Mesenchymal stem cell (in vitro differentiated cells and primary cell): Measurements from ENCODE around the gene DBNDD1.

Experiments
- DNase-seq: peaks from one replicate; pipeline ENCODE4 v3.0.0-alpha.2; 2013
- H2AFZ ChIP-seq: one replicate; pipeline ENCODE4 v1.6.1; 2013; ENCODE audit warnings: low read depth, mild to moderate bottlenecking, control low read depth, inconsistent platforms, low read length, moderate library complexity
- H2AK5ac ChIP-seq: 2 replicates; pipeline ENCODE4 v1.6.1; 2013; ENCODE audit warnings: low read length, moderate library complexity, mild to moderate bottlenecking, inconsistent platforms; ENCODE audit not compliant: severe bottlenecking
- H2BK120ac ChIP-seq: one replicate; pipeline ENCODE4 v1.6.1; 2013; ENCODE audit warnings: low read depth, mild to moderate bottlenecking, inconsistent platforms, low read length, moderate library complexity
- H2BK12ac ChIP-seq, 2 experiments: one replicate each; pipeline ENCODE4 v1.6.1; 2013; ENCODE audit warnings: inconsistent platforms in 2 of 2, low read length in 2 of 2, mild to moderate bottlenecking in 2 of 2, moderate library complexity in 2 of 2, control low read depth in 1 of 2
- H2BK15ac ChIP-seq: one replicate; pipeline ENCODE4 v1.6.1; 2013; ENCODE audit warnings: mild to moderate bottlenecking, low read depth, inconsistent platforms; ENCODE audit not compliant: poor library complexity, severe bottlenecking
- H2BK5ac ChIP-seq: 2 replicates; pipeline ENCODE4 v1.6.1; 2013; ENCODE audit warnings: low read depth, mild to moderate bottlenecking, low read length, control low read depth, inconsistent platforms; ENCODE audit not compliant: poor library complexity, severe bottlenecking
- H3K14ac ChIP-seq, 2 experiments: one replicate each; pipeline ENCODE4 v1.6.1; 2013; ENCODE audit warnings: inconsistent platforms in 2 of 2, low read length in 2 of 2, control low read depth in 1 of 2, mild to moderate bottlenecking in 1 of 2, moderate library complexity in 1 of 2
- H3K18ac ChIP-seq, 2 experiments: one replicate each; pipeline ENCODE4 v1.6.1; 2013; ENCODE audit warnings: inconsistent platforms in 2 of 2, low read length in 2 of 2, control low read depth in 1 of 2, low read depth in 1 of 2, mild to moderate bottlenecking in 1 of 2
- H3K23ac ChIP-seq, 2 experiments: one replicate each; pipeline ENCODE4 v1.6.1; 2013; ENCODE audit warnings: inconsistent platforms in 2 of 2, low read length in 2 of 2, mild to moderate bottlenecking in 2 of 2, moderate library complexity in 2 of 2, control low read depth in 1 of 2
- H3K27ac ChIP-seq: 2 replicates; pipeline ENCODE4 v1.5.1; 2013; ENCODE audit warnings: mild to moderate bottlenecking, moderate library complexity, low read length, control low read depth, inconsistent platforms; ENCODE audit not compliant: poor library complexity, severe bottlenecking
- H3K27me3 ChIP-seq, 2 experiments: 2 replicates each; pipeline versions ENCODE4 v1.6.1 to v1.7.0; 2013; ENCODE audit warnings: low read length in 2 of 2, mild to moderate bottlenecking in 2 of 2, moderate library complexity in 2 of 2, control low read depth in 1 of 2, inconsistent platforms in 1 of 2; ENCODE audit not compliant: control insufficient read depth in 1 of 2, insufficient read depth in 1 of 2
- H3K36me3 ChIP-seq, 2 experiments: 2 replicates each; pipeline versions ENCODE4 v1.6.1 to v1.7.0; 2013; ENCODE audit warnings: low read length in 2 of 2, control low read depth in 1 of 2, inconsistent platforms in 1 of 2, low read depth in 1 of 2, mild to moderate bottlenecking in 1 of 2; ENCODE audit not compliant: insufficient read depth in 2 of 2, control insufficient read depth in 1 of 2
- H3K4ac ChIP-seq, 2 experiments: one replicate each; pipeline ENCODE4 v1.6.1; 2013; ENCODE audit warnings: inconsistent platforms in 2 of 2, low read length in 2 of 2, mild to moderate bottlenecking in 2 of 2, moderate library complexity in 2 of 2, control low read depth in 1 of 2, low read depth in 1 of 2
- H3K4me1 ChIP-seq: 2 replicates; pipeline ENCODE4 v1.6.1; 2013; ENCODE audit warnings: low read depth, low read length, control low read depth; ENCODE audit not compliant: control insufficient read depth, insufficient read depth
- H3K4me2 ChIP-seq: 2 replicates; pipeline ENCODE4 v1.6.1; 2013; ENCODE audit warnings: low read length, mild to moderate bottlenecking, inconsistent platforms; ENCODE audit not compliant: poor library complexity, severe bottlenecking
- H3K4me3 ChIP-seq, 2 experiments: 2 replicates each; pipeline versions ENCODE4 v1.5.1 to v1.7.0; 2013; ENCODE audit warnings: low read length in 2 of 2, mild to moderate bottlenecking in 2 of 2, control low read depth in 1 of 2, low read depth in 1 of 2; ENCODE audit not compliant: insufficient read depth in 1 of 2
- H3K79me1 ChIP-seq: replicated peaks from 2 replicates; pipeline ENCODE4 v1.6.1; 2013; ENCODE audit warnings: mild to moderate bottlenecking, control low read depth, low read length, inconsistent platforms; ENCODE audit not compliant: poor library complexity, severe bottlenecking
- H3K9ac ChIP-seq: 2 replicates; pipeline ENCODE4 v1.7.0; 2013; ENCODE audit warnings: mild to moderate bottlenecking, low read length, moderate library complexity
- H3K9me3 ChIP-seq: 2 replicates; pipeline ENCODE4 v1.7.0; 2013; ENCODE audit warnings: mild to moderate bottlenecking, low read length; ENCODE audit not compliant: control insufficient read depth
- H4K8ac ChIP-seq: one replicate; pipeline ENCODE4 v1.6.1; 2013; ENCODE audit warnings: inconsistent platforms, mild to moderate bottlenecking, low read length, moderate library complexity
- H4K91ac ChIP-seq: one replicate; pipeline ENCODE4 v1.6.1; 2013; ENCODE audit warnings: mild to moderate bottlenecking, low read length, inconsistent platforms
- WGBS: methylation state at CpG from one replicate; pipeline ENCODE4 v1.1.7; 2013; ENCODE audit warnings: mixed read lengths; 5-methylcytosine and 5-hydroxymethylcytosine counted together

Gene DBNDD1

GRCh38 chr16:89985219-89985618, 34.0 kb downstream of the DBNDD1 start:
- no peak overlapping the region for H3K27ac ChIP-seq
- H3K4ac ChIP-seq = no peak overlapping the region
- H3K79me1 ChIP-seq = peaks cover 34% of the 10 kb centered on the region
- no peak overlapping the region for H3K4me2 ChIP-seq
- H3K9me3 ChIP-seq = no peaks in the 10 kb centered on the region
- H2BK12ac ChIP-seq = no peak overlapping the region
- no peak overlapping the region for H4K8ac ChIP-seq
- WGBS = 99% methylated on average over 10 of the region's 10 CpGs
- H3K14ac ChIP-seq = no peak overlapping the region
- no peak overlapping the region for H3K23ac ChIP-seq
- no peak overlapping the region for H2BK120ac ChIP-seq
- DNase-seq = no peak
- H2AK5ac ChIP-seq = no peak overlapping the region
- H3K27me3 ChIP-seq = no peaks in the 10 kb centered on the region
- H2BK5ac ChIP-seq = no peak overlapping the region
- H4K91ac ChIP-seq = no peak overlapping the region
- H2BK15ac ChIP-seq = no peak overlapping the region
- no peak overlapping the region for H3K9ac ChIP-seq
- H3K18ac ChIP-seq = no peak overlapping the region
- no peaks in the 10 kb centered on the region for H3K4me1 ChIP-seq
- no peak overlapping the region for H2AFZ ChIP-seq
- H3K36me3 ChIP-seq = peaks cover 79 to 80% of the 10 kb centered on the region in 2 experiments
- H3K4me3 ChIP-seq = no peak overlapping the region

- no peak overlapping the region for H3K27ac ChIP-seq
- H2BK12ac ChIP-seq = no peak overlapping the region
- 98% methylated on average over 4 of the region's 7 CpGs for WGBS
- peaks cover 36% of the 10 kb centered on the region for H3K79me1 ChIP-seq
- no peak overlapping the region for H4K91ac ChIP-seq
- H3K4ac ChIP-seq = no peak overlapping the region
- no peak overlapping the region for H2AFZ ChIP-seq
- no peak for DNase-seq
- no peak overlapping the region for H3K4me3 ChIP-seq
- no peaks in the 10 kb centered on the region for H3K27me3 ChIP-seq
- no peak overlapping the region for H2AK5ac ChIP-seq
- no peaks in the 10 kb centered on the region for H3K9me3 ChIP-seq
- H3K18ac ChIP-seq = no peak overlapping the region
- H3K14ac ChIP-seq = no peak overlapping the region
- peaks cover 77 to 85% of the 10 kb centered on the region in 2 experiments for H3K36me3 ChIP-seq
- H3K9ac ChIP-seq = no peak overlapping the region
- no peak overlapping the region for H2BK120ac ChIP-seq
- H2BK15ac ChIP-seq = no peak overlapping the region
- H3K4me2 ChIP-seq = no peak overlapping the region
- H3K23ac ChIP-seq = no peak overlapping the region
- H3K4me1 ChIP-seq = no peaks in the 10 kb centered on the region
- H4K8ac ChIP-seq = no peak overlapping the region
- H2BK5ac ChIP-seq = no peak overlapping the region
These were observed 35.0 kb downstream of the DBNDD1 start for GRCh38 chr16:89984216-89984615.

DNA sequence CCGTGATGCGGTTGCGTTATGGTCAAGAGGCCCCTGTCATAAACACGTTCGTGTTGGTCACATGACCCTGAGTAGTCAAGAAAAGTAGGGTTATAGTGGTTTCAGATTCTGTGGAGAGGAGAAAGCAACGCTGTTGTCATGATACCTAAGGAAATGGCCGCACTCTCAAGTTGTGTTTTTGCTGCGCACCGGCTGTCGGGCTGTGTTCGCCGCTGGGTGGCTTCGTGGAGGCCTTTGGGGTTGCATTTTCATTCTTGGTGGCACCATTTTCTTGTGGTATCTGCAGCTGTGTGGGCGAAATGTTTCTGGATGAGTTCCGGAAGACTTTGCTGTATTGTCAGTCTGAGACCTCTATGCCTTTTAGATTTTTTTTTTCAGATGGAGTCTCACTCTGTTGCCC, 35.7 kb downstream of the DBNDD1 start:
- Histone ChIP-seq H2BK15ac (no peak overlapping the region), H3K4me1 (no peaks in the 10 kb centered on the region)
- DNase-seq = no peak

DNA sequence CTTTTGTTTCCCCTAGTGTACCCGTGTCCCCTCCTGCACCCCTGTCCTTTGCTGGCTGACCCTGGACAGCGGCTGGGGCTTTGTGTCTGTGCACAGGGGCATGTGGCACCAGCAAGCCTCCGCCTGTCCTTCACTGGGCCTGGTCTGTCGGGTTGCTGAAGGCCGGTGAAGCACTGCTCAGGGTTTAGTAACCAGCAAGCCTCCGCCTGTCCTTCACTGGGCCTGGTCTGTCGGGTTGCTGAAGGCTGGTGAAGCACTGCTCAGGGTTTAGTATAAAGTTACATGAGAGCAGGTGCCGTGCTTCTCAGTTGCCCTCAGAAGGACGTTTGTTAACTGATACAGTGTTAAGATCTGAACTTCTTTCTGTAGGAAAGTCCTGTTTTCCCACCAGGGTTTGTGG, 36.9 kb downstream of the DBNDD1 start:
- Histone ChIP-seq H3K36me3 (peaks cover 75 to 83% of the 10 kb centered on the region in 2 experiments), H2BK5ac (no peak overlapping the region), H3K9ac (no peak overlapping the region), H3K4me1 (peaks cover 3% of the 10 kb centered on the region), H2AFZ (no peak overlapping the region), H3K23ac (no peak overlapping the region), H3K27me3 (no peaks in the 10 kb centered on the region), H3K9me3 (no peaks in the 10 kb centered on the region), H3K4me3 (no peak overlapping the region), H2BK12ac (no peak overlapping the region), H3K27ac (no peak overlapping the region), H4K8ac (no peak overlapping the region), H3K79me1 (peaks cover 40% of the 10 kb centered on the region), H4K91ac (no peak overlapping the region), H2AK5ac (no peak overlapping the region), H3K4ac (no peak overlapping the region), H3K14ac (no peak overlapping the region), H3K18ac (no peak overlapping the region), H2BK120ac (no peak overlapping the region), H2BK15ac (no peak overlapping the region), H3K4me2 (no peak overlapping the region)
- no peak for DNase-seq
- WGBS = 98% methylated on average over 8 of the region's 9 CpGs

More for the DNA sequence above, 35.7 kb downstream of the DBNDD1 start:
- Histone ChIP-seq H4K91ac (no peak overlapping the region), H3K79me1 (peaks cover 35% of the 10 kb centered on the region), H3K4me2 (no peak overlapping the region), H3K14ac (no peak overlapping the region), H3K18ac (no peak overlapping the region), H3K23ac (no peak overlapping the region), H3K27ac (no peak overlapping the region), H3K9ac (no peak overlapping the region), H3K4me3 (no peak overlapping the region), H2BK5ac (no peak overlapping the region), H3K36me3 (peaks cover 74 to 83% of the 10 kb centered on the region in 2 experiments), H2BK120ac (no peak overlapping the region), H3K4ac (no peak overlapping the region), H2AK5ac (no peak overlapping the region), H2BK12ac (no peak overlapping the region), H3K9me3 (no peaks in the 10 kb centered on the region), H4K8ac (no peak overlapping the region), H2AFZ (no peak overlapping the region), H3K27me3 (no peaks in the 10 kb centered on the region)
- 93% methylated on average over 15 of the region's 15 CpGs for WGBS
